Measurements from ENCODE around the gene DENND1B.

DENND1B gene

GRCh38 chr1:197725976-197726375 lies 49.3 kb downstream of the DENND1B start:
- Histone ChIP-seq H3K4me3 (IDR thresholded peaks at IDR 0.05; ENCODE audit: insufficient read depth, low read depth, low read length) (no peak overlapping the region), H3K9ac (no peak overlapping the region), H3K4me1 (ENCODE audit: low read depth, poor library complexity, severe bottlenecking) (no peaks in the 10 kb centered on the region), H3K36me3 (ENCODE audit: insufficient read depth) (no peaks in the 10 kb centered on the region; the same call in 1 of the 2 replicates), H2AFZ (ENCODE audit: low read depth) (no peak overlapping the region), H3K4me2 (no peak overlapping the region), H3K79me2 (ENCODE audit: insufficient read depth, low read depth) (peaks cover 6% of the 10 kb centered on the region; the same call in 1 of the 2 replicates), H4K20me1 (ENCODE audit: insufficient read depth) (no peaks in the 10 kb centered on the region), H3K27ac (no peak overlapping the region), H3K27me3 (ENCODE audit: insufficient read depth, low read depth) (no peaks in the 10 kb centered on the region)
- TF ChIP-seq CTCF (conservative IDR thresholded peaks at IDR 0.05; ENCODE audit: low read depth, low read length) = no peak

DNA sequence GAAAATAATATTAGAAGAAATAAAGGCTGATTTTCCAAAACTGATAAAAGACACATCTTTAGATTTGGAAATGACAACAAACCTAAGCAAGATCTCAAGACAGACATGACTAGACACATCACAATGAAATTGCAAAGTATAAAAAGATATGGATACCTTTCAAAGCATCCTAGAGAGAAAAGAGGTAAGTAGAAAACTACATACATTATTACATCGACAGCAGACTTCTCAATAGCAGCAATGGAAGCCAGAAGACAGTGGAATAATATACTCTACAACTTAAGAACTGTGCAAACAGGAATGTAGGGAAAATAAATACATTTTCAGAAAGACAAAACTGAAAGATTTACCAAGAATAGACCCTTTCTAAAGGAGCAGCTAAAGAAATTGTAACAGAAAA lies 50.2 kb downstream of the DENND1B start:
- Histone ChIP-seq H3K4me3 (IDR thresholded peaks at IDR 0.05; ENCODE audit: insufficient read depth, low read depth, low read length) (no peak overlapping the region), H3K4me1 (ENCODE audit: low read depth, poor library complexity, severe bottlenecking) (no peaks in the 10 kb centered on the region), H3K79me2 (ENCODE audit: insufficient read depth, low read depth) (peaks cover 6% of the 10 kb centered on the region; the same call in 1 of the 2 replicates), H3K27me3 (ENCODE audit: insufficient read depth, low read depth) (no peaks in the 10 kb centered on the region), H3K4me2 (no peak overlapping the region), H3K36me3 (ENCODE audit: insufficient read depth) (no peaks in the 10 kb centered on the region; the same call in 1 of the 2 replicates), H4K20me1 (ENCODE audit: insufficient read depth) (no peaks in the 10 kb centered on the region), H3K27ac (no peak overlapping the region), H3K9ac (no peak overlapping the region), H2AFZ (ENCODE audit: low read depth) (no peak overlapping the region)
- TF ChIP-seq CTCF (conservative IDR thresholded peaks at IDR 0.05; ENCODE audit: low read depth, low read length) = no peak

GRCh38 chr1:197715806-197716205 lies 59.5 kb downstream of the DENND1B start:
- TF ChIP-seq CTCF (conservative IDR thresholded peaks at IDR 0.05; ENCODE audit: low read depth, low read length) = no peak
- H3K27me3 ChIP-seq (ENCODE audit: insufficient read depth, low read depth) = no peaks in the 10 kb centered on the region
- H3K36me3 ChIP-seq (ENCODE audit: insufficient read depth) = no peaks in the 10 kb centered on the region; the same call in 1 of the 2 replicates
- no peak overlapping the region for H3K4me3 ChIP-seq (IDR thresholded peaks at IDR 0.05; ENCODE audit: insufficient read depth, low read depth, low read length)
- no peak overlapping the region for H3K4me2 ChIP-seq
- H3K27ac ChIP-seq = no peak overlapping the region
- H3K79me2 ChIP-seq (ENCODE audit: insufficient read depth, low read depth) = no peaks in the 10 kb centered on the region
- H2AFZ ChIP-seq (ENCODE audit: low read depth) = no peak overlapping the region
- no peaks in the 10 kb centered on the region for H4K20me1 ChIP-seq (ENCODE audit: insufficient read depth)
- H3K4me1 ChIP-seq (ENCODE audit: low read depth, poor library complexity, severe bottlenecking) = no peaks in the 10 kb centered on the region
- no peak overlapping the region for H3K9ac ChIP-seq

GRCh38 chr1:197706601-197707000 lies 68.7 kb downstream of the DENND1B start:
- no peak for TF ChIP-seq CTCF (conservative IDR thresholded peaks at IDR 0.05; ENCODE audit: low read depth, low read length)
- no peak overlapping the region for H2AFZ ChIP-seq (ENCODE audit: low read depth)

More at GRCh38 chr1:197706601-197707000, 68.7 kb downstream of the DENND1B start:
- H3K4me2 ChIP-seq = no peak overlapping the region
- peaks cover 7% of the 10 kb centered on the region for H3K4me1 ChIP-seq (ENCODE audit: low read depth, poor library complexity, severe bottlenecking)
- no peak overlapping the region for H3K27ac ChIP-seq
- no peaks in the 10 kb centered on the region for H4K20me1 ChIP-seq (ENCODE audit: insufficient read depth)
- no peaks in the 10 kb centered on the region for H3K36me3 ChIP-seq (ENCODE audit: insufficient read depth)
- H3K4me3 ChIP-seq (IDR thresholded peaks at IDR 0.05; ENCODE audit: insufficient read depth, low read depth, low read length) = no peak overlapping the region
- no peak overlapping the region for H3K9ac ChIP-seq
- 0 out of 2 replicates have a peak, but pooled peaks cover 7% of the 10 kb centered on the region for H3K79me2 ChIP-seq (ENCODE audit: insufficient read depth, low read depth)
- no peaks in the 10 kb centered on the region for H3K27me3 ChIP-seq (ENCODE audit: insufficient read depth, low read depth)
